SK-N-SH (cell line): ENCODE measurements around the gene DVL1.

ENCODE experiments used
- GABPA ChIP-seq: IDR thresholded peaks from 2 replicates; pipeline ENCODE4 v1.4.0; 2012; ENCODE audit warnings: low read depth, mild to moderate bottlenecking
- POLR2AphosphoS5 ChIP-seq: IDR thresholded peaks from 2 replicates; pipeline ENCODE4 v1.6.1; 2012; ENCODE audit warnings: low read depth, low read length
- TF ChIP-seq, protein P1 (sequence below): IDR thresholded peaks from 2 replicates; pipeline ENCODE4 v1.4.0; 2012; ENCODE audit warnings: low read depth
- TF ChIP-seq, protein P2 (sequence below): fragments of 200-600 bp; sonication (generic); IDR thresholded peaks from 2 replicates; pipeline ENCODE4 v1.6.1; 2017; ENCODE audit warnings: antibody characterized with exemption, mild to moderate bottlenecking, moderate library complexity

DNA sequence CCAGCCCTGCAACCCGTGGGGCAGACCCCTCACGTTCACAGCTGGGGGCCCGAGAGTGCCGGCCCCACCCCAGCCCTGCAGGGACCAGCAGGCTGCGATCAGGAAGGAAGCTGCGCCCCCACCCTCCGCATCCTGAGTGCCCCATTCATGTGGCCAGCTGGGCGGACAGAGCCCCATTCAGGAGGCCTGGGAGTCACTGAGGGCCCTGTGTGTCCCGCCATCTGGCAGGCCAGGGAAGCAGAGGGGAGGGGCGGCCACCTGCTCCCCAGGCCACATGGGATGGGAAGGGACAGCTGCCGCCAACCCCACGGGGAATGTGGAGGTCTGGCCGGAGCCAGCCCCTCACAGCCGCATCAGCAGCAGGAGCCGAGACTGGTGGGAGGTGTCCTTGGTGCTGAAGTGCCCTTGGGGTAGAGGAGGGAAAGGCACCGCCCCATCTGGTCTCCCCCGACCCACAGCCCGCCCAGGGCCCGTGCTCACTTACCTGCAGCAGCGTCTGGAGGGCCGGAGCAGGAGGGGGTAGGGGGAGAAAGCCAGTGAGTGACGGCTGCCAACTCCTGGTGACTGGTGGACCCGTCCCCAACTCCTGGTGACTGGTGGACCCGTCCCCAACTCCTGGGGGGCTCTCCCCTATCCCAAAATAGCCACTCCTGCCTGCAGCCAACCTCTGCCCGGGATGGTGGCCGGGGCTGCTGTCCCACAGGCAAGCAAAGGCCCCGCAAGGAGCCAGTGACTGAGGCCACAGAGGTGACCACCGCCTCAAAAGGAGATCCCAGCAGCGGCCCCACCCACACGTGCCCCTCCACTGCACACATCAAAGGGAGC is 50.1 kb downstream of the DVL1 start:
- TF ChIP-seq POLR2AphosphoS5 (no peak), GABPA (no peak)
- TF ChIP-seq, protein P1, sequence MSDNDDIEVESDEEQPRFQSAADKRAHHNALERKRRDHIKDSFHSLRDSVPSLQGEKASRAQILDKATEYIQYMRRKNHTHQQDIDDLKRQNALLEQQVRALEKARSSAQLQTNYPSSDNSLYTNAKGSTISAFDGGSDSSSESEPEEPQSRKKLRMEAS = no peak
- TF ChIP-seq, protein P2, sequence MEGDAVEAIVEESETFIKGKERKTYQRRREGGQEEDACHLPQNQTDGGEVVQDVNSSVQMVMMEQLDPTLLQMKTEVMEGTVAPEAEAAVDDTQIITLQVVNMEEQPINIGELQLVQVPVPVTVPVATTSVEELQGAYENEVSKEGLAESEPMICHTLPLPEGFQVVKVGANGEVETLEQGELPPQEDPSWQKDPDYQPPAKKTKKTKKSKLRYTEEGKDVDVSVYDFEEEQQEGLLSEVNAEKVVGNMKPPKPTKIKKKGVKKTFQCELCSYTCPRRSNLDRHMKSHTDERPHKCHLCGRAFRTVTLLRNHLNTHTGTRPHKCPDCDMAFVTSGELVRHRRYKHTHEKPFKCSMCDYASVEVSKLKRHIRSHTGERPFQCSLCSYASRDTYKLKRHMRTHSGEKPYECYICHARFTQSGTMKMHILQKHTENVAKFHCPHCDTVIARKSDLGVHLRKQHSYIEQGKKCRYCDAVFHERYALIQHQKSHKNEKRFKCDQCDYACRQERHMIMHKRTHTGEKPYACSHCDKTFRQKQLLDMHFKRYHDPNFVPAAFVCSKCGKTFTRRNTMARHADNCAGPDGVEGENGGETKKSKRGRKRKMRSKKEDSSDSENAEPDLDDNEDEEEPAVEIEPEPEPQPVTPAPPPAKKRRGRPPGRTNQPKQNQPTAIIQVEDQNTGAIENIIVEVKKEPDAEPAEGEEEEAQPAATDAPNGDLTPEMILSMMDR = no peak
